Liver (tissue), 3 donors: ENCODE measurements around the gene CRTAP.

Experiments used
- CTCF ChIP-seq: fragments of 150-350 bp; IDR thresholded peaks from 2 replicates; pipeline ENCODE4 v1.5.1; 2017; ENCODE audit warnings: improper control_type of control experiment, low read depth, low read length; ENCODE audit not compliant: missing input control
- SP1 ChIP-seq: IDR thresholded peaks from 2 replicates; pipeline ENCODE4 v1.6.1; 2018; ENCODE audit warnings: antibody characterized with exemption, mild to moderate bottlenecking
- YY1 ChIP-seq: IDR thresholded peaks from 2 replicates; pipeline ENCODE4 v1.6.1; 2016; ENCODE audit warnings: antibody characterized with exemption, mild to moderate bottlenecking
- donor health status: healthy.
- donor health status: healthy.

- TF ChIP-seq CTCF (no peak), SP1 (no peak), YY1 (no peak)
These were observed 46.2 kb downstream of the CRTAP start for GRCh38 chr3:33159981-33160380.
